Esophagus muscularis mucosa (tissue), 4 donors: ENCODE results near the gene MAGI3.

Source experiments
- CTCF ChIP-seq, 3 experiments: fragments of 200-600 bp in 2 of 3; fragments of 450-650 bp in 1 of 3; sonication (generic) in 2 of 3; IDR thresholded peaks; one replicate each; pipeline ENCODE4 v1.5.1; 2017 to 2019; ENCODE audit warnings: antibody characterized with exemption in 3 of 3, mild to moderate bottlenecking in 2 of 3, moderate library complexity in 1 of 3
- EP300 ChIP-seq: sonication (generic); formaldehyde crosslinking; IDR thresholded peaks from one replicate; pipeline ENCODE4 v1.6.1; 2017; ENCODE audit warnings: antibody characterized with exemption
- POLR2A ChIP-seq: fragments of 450-650 bp; IDR thresholded peaks from one replicate; pipeline ENCODE4 v1.6.1; 2017; ENCODE audit warnings: antibody characterized with exemption, moderate library complexity, mild to moderate bottlenecking, low read depth
- POLR2AphosphoS5 ChIP-seq, 2 donors: sonication (generic); formaldehyde crosslinking; IDR thresholded peaks; one replicate each; pipeline ENCODE4 v1.6.1; 2017; ENCODE audit warnings: antibody characterized with exemption in 2 of 2

- TF ChIP-seq CTCF (IDR thresholded peaks at IDR 0.05) (no peak), EP300 (no peak), POLR2A (no peak), POLR2AphosphoS5 (IDR thresholded peaks at IDR 0.05) (no peak)
These were observed 150.8 kb downstream of the MAGI3 start for GRCh38 chr1:113541106-113541505.
